HepG2 (cell line): ENCODE measurements around the gene FYB2. TPM values are rescaled to one million over a fixed set of nuclear protein-coding genes. Genes with fewer than 3 reads are reported as not detected.

Experiments
- ATAC-seq: fragments of 200-7000 bp; cut with Tn5 transposase; 3 replicates; pipeline ENCODE4 v1.9.1; 2020; ENCODE audit warnings: mild to moderate bottlenecking, moderate library complexity
- BruUV-seq: library from RNA; stranded (reverse); fragments of 400-500 nt; replicated peaks from 2 replicates; lab custom pipeline; 2021; lab: Mats Ljungman, UMichigan
- CTCF ChIA-PET: fragments of 300-600 bp; formaldehyde crosslinking; extraction: SDS; loops from one replicate; lab custom pipeline; 2021; ENCODE audit warnings: low total read pairs, inconsistent platforms, low intra/inter-chr PET ratio; lab: Yijun Ruan, JAX
- POLR2A ChIA-PET: fragments of 350-600 bp; sonication (Branson Sonifier 250); formaldehyde crosslinking; loops from one replicate; lab custom pipeline; 2020; ENCODE audit warnings: antibody characterized with exemption, inconsistent platforms; lab: Yijun Ruan, JAX
- DNase-seq: peaks from one replicate; pipeline ENCODE4 v3.0.0-alpha.2; 2015; ENCODE audit warnings: low spot score
- FAIRE-seq: peaks from 3 replicates; lab custom pipeline; 2011; peaks lifted over from hg19 to GRCh38; lab: Jason Lieb, UNC
- H2AFZ ChIP-seq: one replicate; pipeline ENCODE4 v1.6.1; 2011; ENCODE audit warnings: low read length, inconsistent platforms
- H3K27ac ChIP-seq: fragments of 300-600 bp; 3 replicates; pipeline ENCODE4 v1.8.0; 2011; ENCODE audit warnings: mixed run types, mild to moderate bottlenecking, mixed read lengths, low read length, inconsistent platforms; ENCODE audit not compliant: insufficient read depth; ENCODE audit errors: extremely low read length
- H3K27me3 ChIP-seq, 2 experiments: fragments of 200-600 bp in 1 of 2; 2 replicates in 1 of 2; 3 replicates in 1 of 2; pipeline versions ENCODE4 v1.6.0 to v1.8.0; 2011; ENCODE audit warnings: low read length in 2 of 2, mild to moderate bottlenecking in 2 of 2, moderate library complexity in 2 of 2, inconsistent platforms in 1 of 2; ENCODE audit not compliant: insufficient read depth in 2 of 2, control insufficient read depth in 1 of 2
- H3K36me3 ChIP-seq, 2 experiments: fragments of 200-600 bp in 1 of 2; replicated peaks in 1 of 2; 2 replicates in 1 of 2; 3 replicates in 1 of 2; pipeline versions ENCODE4 v1.5.1 to v1.8.0; 2011; ENCODE audit warnings: low read length in 2 of 2, inconsistent platforms in 1 of 2; ENCODE audit not compliant: insufficient read depth in 2 of 2, control insufficient read depth in 1 of 2
- H3K4me1 ChIP-seq: 2 replicates; pipeline ENCODE4 v1.5.1; 2012; ENCODE audit warnings: low read length, inconsistent platforms; ENCODE audit not compliant: insufficient read depth
- H3K4me2 ChIP-seq: 2 replicates; pipeline ENCODE4 v1.6.0; 2011; ENCODE audit warnings: low read depth, low read length, inconsistent platforms
- H3K4me3 ChIP-seq, 3 experiments: fragments of 200-600 bp in 1 of 3; sonication (generic), shearing (Covaris generic) in 1 of 3; replicated peaks in 1 of 3; 2 replicates each; pipeline ENCODE4 v1.5.1; 2011 to 2016; ENCODE audit warnings: low read length in 3 of 3, inconsistent platforms in 2 of 3, low read depth in 2 of 3, mild to moderate bottlenecking in 2 of 3, control low read depth in 1 of 3, mixed read lengths in 1 of 3; ENCODE audit not compliant: insufficient read depth in 1 of 3
- H3K79me2 ChIP-seq: one replicate; pipeline ENCODE4 v1.6.1; 2011; ENCODE audit warnings: low read length, inconsistent platforms; ENCODE audit not compliant: insufficient read depth
- H3K9ac ChIP-seq: 2 replicates; pipeline ENCODE4 v1.6.0; 2011; ENCODE audit warnings: mild to moderate bottlenecking, low read depth, low read length, inconsistent platforms; ENCODE audit not compliant: insufficient read depth
- H3K9me3 ChIP-seq: 2 replicates; pipeline ENCODE4 v1.5.1; 2012; ENCODE audit warnings: mild to moderate bottlenecking, low read length
- H4K20me1 ChIP-seq: 2 replicates; pipeline ENCODE4 v1.6.0; 2011; ENCODE audit warnings: inconsistent platforms, mild to moderate bottlenecking, low read length, moderate library complexity; ENCODE audit not compliant: insufficient read depth
- CC2D1A ChIP-seq: sonication (generic); formaldehyde crosslinking; IDR thresholded peaks from 2 replicates; pipeline ENCODE4 v1.8.1; 2023; ENCODE audit warnings: mild to moderate bottlenecking, missing genetic modification reagents
- CREM ChIP-seq, 2 experiments: sonication (generic) in 1 of 2; formaldehyde crosslinking in 1 of 2; IDR thresholded peaks; 2 replicates each; pipeline versions ENCODE4 v1.4.0 to v1.6.1; 2016 to 2020; ENCODE audit warnings: antibody characterized with exemption in 1 of 2, mild to moderate bottlenecking in 1 of 2, missing genetic modification reagents in 1 of 2
- GATA4 ChIP-seq: sonication (generic); IDR thresholded peaks from 2 replicates; pipeline ENCODE4 v1.6.1; 2016; ENCODE audit warnings: antibody characterized with exemption, low read depth, borderline replicate concordance
- HIC2 ChIP-seq: sonication (generic); formaldehyde crosslinking; IDR thresholded peaks from 2 replicates; pipeline ENCODE4 v1.9.0; 2022; ENCODE audit warnings: low read depth, missing genetic modification reagents
- HNRNPK ChIP-seq: fragments of 200-400 bp; formaldehyde crosslinking; IDR thresholded peaks from 2 replicates; pipeline ENCODE4 v1.6.1; 2018; ENCODE audit warnings: low read length, low read depth, moderate library complexity, mild to moderate bottlenecking; ENCODE audit not compliant: poor library complexity, severe bottlenecking
- MAFG ChIP-seq: sonication (generic); formaldehyde crosslinking; IDR thresholded peaks from 2 replicates; pipeline ENCODE4 v1.5.1; 2020; ENCODE audit warnings: mild to moderate bottlenecking, missing genetic modification reagents
- MIER2 ChIP-seq: IDR thresholded peaks from 2 replicates; pipeline ENCODE4 v1.6.1; 2016; ENCODE audit warnings: missing biosample characterization, missing genetic modification reagents
- MLXIP ChIP-seq: sonication (generic); formaldehyde crosslinking; IDR thresholded peaks from 2 replicates; pipeline ENCODE4 v1.9.0; 2021; ENCODE audit warnings: missing genetic modification reagents, borderline replicate concordance
- ONECUT2 ChIP-seq: sonication (generic); formaldehyde crosslinking; IDR thresholded peaks from 2 replicates; pipeline ENCODE4 v1.4.0; 2020; ENCODE audit warnings: missing genetic modification reagents
- TRIM24 ChIP-seq: sonication (generic); formaldehyde crosslinking; IDR thresholded peaks from 2 replicates; pipeline ENCODE4 v1.8.0; 2022; ENCODE audit warnings: mild to moderate bottlenecking, missing genetic modification reagents
- ZNF124 ChIP-seq: sonication (generic); formaldehyde crosslinking; IDR thresholded peaks from 2 replicates; pipeline ENCODE4 v1.4.0; 2020; ENCODE audit warnings: missing genetic modification reagents
- ZNF3 ChIP-seq: IDR thresholded peaks from 2 replicates; pipeline ENCODE4 v1.7.0; 2017; ENCODE audit warnings: inconsistent platforms
- ZNF580 ChIP-seq: IDR thresholded peaks from 2 replicates; pipeline ENCODE4 v1.6.1; 2016; ENCODE audit warnings: low read depth, borderline replicate concordance
- ZNF7 ChIP-seq: IDR thresholded peaks from 2 replicates; pipeline ENCODE4 v1.6.1; 2016; ENCODE audit warnings: missing biosample characterization, missing genetic modification reagents
- WGBS: methylation state at CpG from one replicate; pipeline ENCODE4 v1.1.6; 2017; ENCODE audit warnings: low lambda C conversion rate; 5-methylcytosine and 5-hydroxymethylcytosine counted together
- in situ Hi-C: cut with HindIII; loops from 2 replicates; pipeline ENCODE4 v1.10.0; 2017; ENCODE audit warnings: low pct_unique_long_range_greater_than_20kb; ENCODE audit not compliant: extremely low pct_ligation_motif_present
- intact Hi-C: fragments of 100-400 bp; cut with micrococcal nuclease; formaldehyde crosslinking; loops from one replicate; pipeline ENCODE4 v1.10.0; 2022; ENCODE audit not compliant: unreplicated experiment
- polyA plus RNA-seq, 8 experiments: library from polyadenylated mRNA; depleted of rRNA in 3 of 8; stranded (reverse) in 7 of 8; unstranded in 1 of 8; fragments of >200 nt; fragmentation: Illumina TruSeq in 4 of 8; extraction: Trizol in 4 of 8; gene quantifications; 2 replicates each; pipeline versions ENCODE4 v1.2.1 to v1.2.3, GENCODE V29; 2011 to 2016; ENCODE audit warnings: low read depth in 4 of 8, missing spikeins in 1 of 8, mixed read lengths in 1 of 8; ENCODE audit not compliant: insufficient read depth in 1 of 8
- total RNA-seq, 5 experiments: library from RNA; depleted of rRNA; stranded (reverse); fragments of >200 nt; fragmentation: Illumina TruSeq; extraction: Trizol; gene quantifications; 2 replicates each; pipeline ENCODE4 v1.2.3, GENCODE V29; 2016; ENCODE audit warnings: low read depth in 1 of 5

Gene FYB2
- total and polyA plus RNA-seq, 2 of the 13 experiments (the other 11 are each of a cell fraction or from before 2014, with no cell fraction given) = 1.2 to 2.7 TPM

GRCh38 chr1:56844545-56845136, 25.4 kb upstream of the FYB2 start:
- Histone ChIP-seq H3K27ac (no peak overlapping the region), H3K36me3 (no peaks in the 10 kb centered on the region), H3K4me3 (no peak overlapping the region), H3K4me2 (no peak overlapping the region), H4K20me1 (no peaks in the 10 kb centered on the region), H3K27me3 (no peaks in the 10 kb centered on the region), H3K9me3 (peaks cover 2% of the 10 kb centered on the region; the same call in 1 of the 2 replicates), H2AFZ (no peak overlapping the region), H3K9ac (no peak overlapping the region), H3K79me2 (no peaks in the 10 kb centered on the region), H3K4me1 (0 out of 2 replicates have a peak, but pooled peaks cover 10% of the 10 kb centered on the region)
- no TSS peak for BruUV-seq
- FAIRE-seq (no peak), DNase-seq (no peak), ATAC-seq (no peak)
- in situ Hi-C loops = loop anchor here (25.0 kb wide), 2 partner anchors 443 to 1193 kb away; no protein-coding TSS in a partner anchor
- POLR2A ChIA-PET = no interaction called here
- CTCF ChIA-PET = no interaction called here
- intact Hi-C loops = no loop called here
- no peak for TF ChIP-seq ONECUT2 (CRISPR knock-in tag)
- TF ChIP-seq ZNF3 (CRISPR knock-in tag) = no peak
- TF ChIP-seq HIC2 (CRISPR knock-in tag) = no peak
- TF ChIP-seq CC2D1A (CRISPR knock-in tag) = no peak
- no peak for TF ChIP-seq TRIM24 (CRISPR knock-in tag)
- TF ChIP-seq HNRNPK = no peak
- no peak for TF ChIP-seq MIER2 (CRISPR knock-in tag)
- no peak for TF ChIP-seq CREM (IDR thresholded peaks at IDR 0.05)
- no peak for TF ChIP-seq CREM (CRISPR knock-in tag; IDR thresholded peaks at IDR 0.05)
- no peak for TF ChIP-seq GATA4
- no peak for TF ChIP-seq ZNF580 (CRISPR knock-in tag)
- TF ChIP-seq MLXIP (CRISPR knock-in tag) = no peak
- no peak for TF ChIP-seq MAFG (CRISPR knock-in tag)
- no peak for TF ChIP-seq ZNF124 (CRISPR knock-in tag)
- no peak for TF ChIP-seq ZNF7 (CRISPR knock-in tag)
- TF ChIP-seq, all 625 proteins: peak for 0
- 94% methylated on average over 9 of the region's 9 CpGs for WGBS
